Stimulated activated CD4-positive, alpha-beta T cell treated with anti-CD3 and anti-CD28 coated beads, Interleukin-2, amount 100 ng/mL, for 48 hours (primary cell): Measurements from ENCODE around the gene ABCG4.
"Not testable (repeated sequence)": the region's sequence is repeated elsewhere in the genome, so short reads cannot be mapped to it uniquely, and the experiment has no call there.

Experiments used
- DNase-seq, 2 donors: peaks; one replicate each; pipeline ENCODE4 v3.0.0-alpha.2; 2020

ABCG4 gene

GRCh38 chr11:119155733-119156492 lies 7.1 kb downstream of the ABCG4 start:
- DNase-seq, result no peak

- no peak for DNase-seq
Measured at GRCh38 chr11:119156496-119156895, 7.6 kb downstream of the ABCG4 start.

GRCh38 chr11:119157063-119157462 lies 8.2 kb downstream of the ABCG4 start:
- DNase-seq, result no peak

- no peak for DNase-seq
Measured at GRCh38 chr11:119158467-119158866, 9.6 kb downstream of the ABCG4 start.

GRCh38 chr11:119160151-119160550 lies 11.3 kb downstream of the ABCG4 start:
- no peak for DNase-seq

- DNase-seq, result no peak
Measured at GRCh38 chr11:119161871-119162270, 13.0 kb downstream of the ABCG4 start.

- no peak for DNase-seq
Measured at GRCh38 chr11:119166368-119167076, 17.7 kb downstream of the ABCG4 start.

GRCh38 chr11:119167077-119167458 lies 18.2 kb downstream of the ABCG4 start:
- not testable (repeated sequence) for DNase-seq

GRCh38 chr11:119167933-119168332 lies 19.1 kb downstream of the ABCG4 start:
- DNase-seq, result no peak

GRCh38 chr11:119168471-119169281 lies 19.8 kb downstream of the ABCG4 start, which contains the start of gene NLRX1:
Gene NLRX1 (plus strand): TSS chr11:119168725. CDS start chr11:119171404, 2,679 bp downstream.
- peak; percentile 83 to 85 for DNase-seq

- peak; percentile 28 to 41 for DNase-seq
Measured at GRCh38 chr11:119169282-119169719, 20.4 kb downstream of the ABCG4 start.

GRCh38 chr11:119172513-119172912 lies 23.7 kb downstream of the ABCG4 start:
- no peak for DNase-seq

GRCh38 chr11:119173453-119173852 lies 24.6 kb downstream of the ABCG4 start:
- no peak for DNase-seq

- no peak for DNase-seq
Measured at GRCh38 chr11:119175493-119176077, 26.7 kb downstream of the ABCG4 start.

- no peak for DNase-seq
Measured at GRCh38 chr11:119178166-119178680, 29.4 kb downstream of the ABCG4 start.

GRCh38 chr11:119179342-119179741 lies 30.5 kb downstream of the ABCG4 start:
- DNase-seq, result no peak

GRCh38 chr11:119179983-119180382 lies 31.1 kb downstream of the ABCG4 start:
- no peak for DNase-seq

- no peak for DNase-seq
Measured at GRCh38 chr11:119180729-119181676, 32.2 kb downstream of the ABCG4 start.

- no peak for DNase-seq
Measured at GRCh38 chr11:119181677-119182412, 33.0 kb downstream of the ABCG4 start.

- not testable (repeated sequence) for DNase-seq
Measured at GRCh38 chr11:119184399-119184798, 35.5 kb downstream of the ABCG4 start.
